Pericardium fibroblast (primary cell): ENCODE data around the gene POLR2L. TPM values are rescaled to one million over a fixed set of nuclear protein-coding genes. Genes with fewer than 3 reads are reported as not detected.

Experiments
- total RNA-seq: library from RNA; depleted of rRNA; stranded (reverse); fragments of >200 nt; gene quantifications from 2 replicates; pipeline ENCODE4 v1.2.3, GENCODE V29; 2015

POLR2L gene
- total RNA-seq: 144 and 256 TPM in 2 replicates

DNA sequence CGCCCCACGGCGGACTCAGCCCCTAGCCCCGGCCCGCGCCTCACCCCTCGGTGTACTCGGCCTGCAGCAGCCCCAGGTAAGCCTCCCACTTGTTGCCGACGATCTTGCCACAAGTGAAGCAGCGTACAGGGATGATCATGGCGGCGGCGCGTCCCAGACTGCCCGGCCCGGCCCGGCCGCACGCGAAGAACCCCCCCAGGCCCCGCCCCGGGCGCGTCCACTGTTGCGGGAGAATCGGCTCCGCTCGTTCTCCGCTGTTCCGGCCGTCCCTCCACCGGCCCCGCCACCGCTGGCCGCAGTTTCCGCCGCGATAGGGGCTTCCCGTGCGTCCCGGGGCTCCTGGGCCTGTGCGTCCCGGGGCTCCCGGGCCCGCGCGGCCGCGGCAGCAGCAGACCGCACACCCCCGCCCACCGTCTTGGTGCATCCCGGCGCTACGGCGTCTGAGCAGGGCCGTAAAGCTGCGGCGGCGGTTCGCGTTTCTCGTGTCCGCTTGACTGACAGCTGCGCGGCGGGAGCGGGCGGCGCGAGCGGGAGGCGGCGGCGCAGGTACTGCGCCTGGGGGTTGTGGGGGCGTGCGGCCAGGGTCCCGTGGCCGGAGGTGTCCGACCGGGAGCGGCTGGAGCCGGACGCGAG, at the start of gene POLR2L, which contains the start of gene TSPAN4:
POLR2L (minus strand) TSS at position 160 of the 633 bp plus-strand sequence; CDS start at position 139, 21 bp downstream.
TSPAN4 (plus strand) TSS at position 483 of the 633 bp plus-strand sequence. CDS start 7,453 bp downstream, outside the sequence.

DNA sequence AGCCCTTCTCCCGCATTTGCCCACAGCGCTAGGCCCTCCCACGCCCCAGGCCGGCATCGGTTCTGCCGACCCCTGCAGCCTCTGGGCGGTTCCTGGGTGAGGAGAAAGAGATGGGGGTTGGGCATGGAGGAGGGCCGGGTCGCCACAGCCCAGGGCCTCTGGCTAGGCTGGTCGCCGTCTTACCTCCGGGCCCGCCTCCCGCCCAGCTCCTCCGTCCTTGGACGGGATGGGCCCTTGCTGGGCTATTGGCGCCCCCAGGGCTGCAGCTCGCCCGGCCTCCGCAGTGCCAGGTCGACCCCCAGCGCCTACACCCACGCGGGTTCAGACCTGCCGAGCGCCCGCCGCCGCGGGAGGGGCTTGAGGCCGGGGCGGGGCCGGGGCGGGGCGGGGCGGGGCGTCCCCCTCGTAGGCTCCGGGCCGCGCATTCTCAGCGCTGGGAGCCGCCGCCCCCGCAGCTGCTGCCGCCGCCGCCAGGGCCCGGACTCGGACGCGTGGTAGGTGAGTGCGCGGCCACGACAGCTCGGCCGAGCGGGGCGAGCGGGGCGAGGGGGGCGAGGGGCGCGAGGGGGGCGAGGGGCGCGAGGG, 9.7 kb downstream of the POLR2L start, which contains the start of gene CD151:
CD151 (plus strand) TSS at position 424 of the 585 bp plus-strand sequence. CDS start 3,118 bp downstream, outside the sequence.

DNA sequence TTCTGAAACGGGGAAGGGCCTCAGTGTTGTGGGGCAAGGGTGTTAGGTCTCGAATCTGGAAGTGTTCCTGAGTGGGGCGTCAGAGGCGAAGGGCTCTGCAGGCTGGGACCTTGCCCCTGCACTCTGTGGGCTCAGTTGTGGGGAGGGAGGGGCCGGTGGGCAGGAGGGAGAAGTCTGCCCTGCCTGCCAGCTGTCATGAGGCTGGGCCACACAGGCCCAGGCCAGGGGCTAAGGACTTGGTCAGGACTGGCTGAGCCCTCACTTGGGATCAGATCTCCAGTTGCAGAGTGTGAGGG, 14.5 kb downstream of the POLR2L start, which contains the start of gene CRACR2B:
CRACR2B (plus strand) TSS at position 23 of the 296 bp plus-strand sequence. CDS start 689 bp downstream, outside the sequence.

DNA sequence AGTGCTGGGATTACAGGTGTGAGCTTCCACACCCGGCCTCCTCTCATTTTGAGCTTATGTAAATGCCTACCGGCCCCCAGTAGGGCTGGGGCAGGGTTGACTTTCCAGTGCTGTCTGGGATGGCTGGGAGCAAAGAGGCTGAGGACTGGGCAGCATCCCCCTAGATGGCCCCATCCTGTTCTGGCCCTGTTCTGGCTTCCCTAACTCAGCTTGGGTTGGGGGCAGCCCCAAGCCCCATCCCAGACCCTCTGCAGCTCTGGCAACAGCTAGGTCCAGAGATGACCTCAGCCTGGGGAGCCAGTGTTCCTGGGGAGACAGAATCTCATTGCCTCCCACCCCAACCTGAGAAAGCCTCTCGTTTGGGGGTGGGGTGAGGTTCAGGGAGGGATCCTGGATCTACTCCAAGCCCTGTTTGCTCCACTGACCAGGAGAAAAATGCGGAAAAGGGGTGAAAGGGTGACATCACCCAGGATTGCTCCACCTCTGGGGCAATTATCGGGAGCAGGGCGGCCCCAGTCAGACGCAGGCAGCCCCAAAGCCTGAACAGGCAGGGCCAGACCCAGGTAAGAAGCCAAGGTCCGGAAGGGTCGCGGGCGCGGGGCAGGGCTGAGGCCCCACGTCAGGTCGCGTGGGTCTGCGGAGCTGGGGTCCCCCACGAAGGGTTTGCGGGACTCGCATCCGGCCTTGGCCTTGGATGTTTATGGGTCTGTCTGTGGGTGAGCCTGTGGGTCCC, 23.8 kb downstream of the POLR2L start, which contains the start of gene PNPLA2:
PNPLA2 (plus strand) TSS at position 519 of the 733 bp plus-strand sequence. CDS start 805 bp downstream, outside the sequence.

DNA sequence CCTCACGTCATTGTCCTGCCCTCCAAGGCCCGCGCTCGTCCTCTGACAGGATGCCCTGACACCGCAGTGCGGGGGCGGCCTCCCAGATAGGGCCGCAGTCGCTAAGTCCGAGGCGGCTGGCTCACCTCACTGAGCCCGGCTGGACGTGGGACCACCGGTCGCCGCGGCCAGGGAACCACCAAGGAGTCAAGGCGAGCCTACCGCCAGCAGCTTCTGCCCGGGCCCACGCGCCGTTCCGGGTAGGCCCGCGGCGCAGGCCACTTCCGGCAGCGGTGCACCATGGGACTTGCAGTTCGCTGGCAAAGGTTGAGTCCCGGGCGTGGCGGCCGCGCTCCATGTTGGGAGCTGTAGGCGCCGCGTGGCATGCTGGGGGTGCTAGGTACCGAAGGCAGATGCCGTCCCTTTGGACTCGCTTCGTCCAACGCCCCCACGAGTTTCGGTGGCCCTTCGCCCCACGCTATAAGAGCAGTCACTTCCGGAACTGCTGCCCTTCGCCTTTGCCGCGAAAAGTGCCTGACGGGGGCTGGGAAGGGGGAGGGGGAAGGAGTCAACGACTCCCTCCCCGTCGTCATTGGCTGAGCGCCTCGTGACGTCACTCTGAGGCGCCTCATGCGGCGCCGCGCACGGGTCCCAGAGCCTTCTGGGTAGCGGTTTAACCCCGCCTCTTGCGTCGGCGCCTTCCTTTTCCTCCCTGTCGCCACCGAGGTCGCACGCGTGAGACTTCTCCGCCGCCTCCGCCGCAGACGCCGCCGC, 32.9 kb downstream of the POLR2L start, which contains the start of gene RPLP2:
RPLP2 (plus strand) TSS at position 681 of the 753 bp plus-strand sequence. CDS start 268 bp downstream, outside the sequence.

DNA sequence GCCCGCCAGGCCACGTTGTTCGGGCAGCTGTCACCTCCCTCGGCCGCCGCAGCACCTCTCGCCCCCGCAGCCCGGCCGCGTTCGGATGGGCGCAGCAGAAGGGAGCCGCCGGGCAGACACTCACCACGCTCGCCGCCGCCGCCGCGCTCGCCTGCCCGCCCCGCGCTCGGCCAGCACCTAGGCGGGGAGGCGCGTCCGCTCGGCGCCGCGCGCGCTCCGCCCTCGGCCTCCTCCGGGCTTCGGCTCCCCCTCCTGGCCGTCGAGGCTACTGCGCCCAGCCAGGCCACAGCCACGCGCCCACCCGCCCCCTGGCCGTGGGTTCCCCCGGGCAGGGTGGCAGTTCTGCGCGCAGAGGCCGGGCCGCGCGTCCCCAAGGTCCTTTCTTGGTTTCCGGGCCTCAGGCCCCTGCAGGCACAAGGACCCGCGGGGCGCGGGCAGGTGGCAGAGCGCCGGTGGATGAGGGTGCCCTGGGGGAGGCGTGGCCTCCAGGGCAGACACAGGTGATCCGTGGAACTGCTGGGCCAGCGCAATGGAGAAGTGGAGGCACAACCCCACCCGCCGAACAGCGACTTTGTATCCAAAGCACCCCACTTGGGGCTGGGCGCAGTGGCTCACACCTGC, 44.1 kb downstream of the POLR2L start, which contains the start of gene SLC25A22:
SLC25A22 (minus strand) TSS at position 189 of the 621 bp plus-strand sequence. CDS start 3,275 bp downstream, outside the sequence.

DNA sequence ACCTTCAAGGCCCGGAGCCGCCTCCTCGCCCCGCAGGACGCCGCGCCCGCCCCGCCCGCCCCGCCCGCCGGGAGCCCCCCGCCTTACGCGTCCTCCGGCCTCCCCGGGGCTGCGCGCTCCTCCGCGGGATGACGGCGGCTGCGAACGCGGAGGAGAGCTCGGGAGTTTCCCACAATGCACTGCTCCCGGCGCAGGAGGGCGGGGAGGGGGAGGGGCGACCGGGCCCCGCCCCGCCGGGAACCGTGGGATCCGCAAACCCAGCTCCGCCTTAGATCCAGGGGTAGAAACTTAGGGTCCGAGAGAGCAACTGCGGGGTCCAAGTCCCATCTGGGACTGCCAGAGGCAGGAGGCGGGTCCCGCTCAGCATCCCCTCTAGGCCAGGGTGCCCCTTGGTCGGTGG, 52.4 kb downstream of the POLR2L start, which contains the start of gene CEND1:
CEND1 (minus strand) TSS at position 148 of the 400 bp plus-strand sequence. CDS start 1,514 bp downstream, outside the sequence.

Other genes with a start within 250 kb of the POLR2L start
- gene IRF7, start 226.6 kb downstream of the POLR2L start, total RNA-seq: 18.9 and 21.2 TPM in 2 replicates
- gene CDHR5, start 217.6 kb downstream of the POLR2L start, total RNA-seq: not detected in 2 replicates
- gene SCT, start 215.3 kb downstream of the POLR2L start, total RNA-seq: not detected in 2 replicates
- gene DRD4, start 205.3 kb downstream of the POLR2L start, total RNA-seq: not detected in 2 replicates
- 33.8 and 39.2 TPM in 2 replicates for gene DEAF1, start 147.3 kb downstream of the POLR2L start, total RNA-seq
- 26.4 and 33.7 TPM in 2 replicates for gene TMEM80, start 146.7 kb downstream of the POLR2L start, total RNA-seq
- gene EPS8L2, start 136.3 kb downstream of the POLR2L start, total RNA-seq: 18.2 and 19.9 TPM in 2 replicates
- 105 and 133 TPM in 2 replicates for gene TALDO1, start 95.1 kb downstream of the POLR2L start, total RNA-seq
- gene GATD1, start 65.0 kb downstream of the POLR2L start, total RNA-seq: 34.0 and 46.0 TPM in 2 replicates
- gene CEND1, start 52.4 kb downstream of the POLR2L start, total RNA-seq: 0.94 and 1.3 TPM in 2 replicates
- 9.8 and 18.2 TPM in 2 replicates for gene SLC25A22, start 44.2 kb downstream of the POLR2L start, total RNA-seq
- 7.4 and 12.1 TPM in 2 replicates for gene PIDD1, start 37.3 kb downstream of the POLR2L start, total RNA-seq
- 1,276 and 1,479 TPM in 2 replicates for gene RPLP2, start 32.6 kb downstream of the POLR2L start, total RNA-seq
- gene PNPLA2, start 23.6 kb downstream of the POLR2L start, total RNA-seq: 32.1 and 37.1 TPM in 2 replicates
- 0.70 and 3.3 TPM in 2 replicates for gene CRACR2B, start 14.6 kb downstream of the POLR2L start, total RNA-seq
- gene CD151, start 9.6 kb downstream of the POLR2L start, total RNA-seq: 300 and 449 TPM in 2 replicates
- gene TSPAN4, start 323 bp upstream of the POLR2L start, total RNA-seq: 282 and 332 TPM in 2 replicates
- 88.0 and 91.3 TPM in 2 replicates for gene CHID1, start 68.3 kb upstream of the POLR2L start, total RNA-seq
- 41.9 and 47.2 TPM in 2 replicates for gene AP2A2, start 83.3 kb upstream of the POLR2L start, total RNA-seq
- gene MUC6, start 194.2 kb upstream of the POLR2L start, total RNA-seq: not detected in 2 replicates
- gene MUC2, start 232.3 kb upstream of the POLR2L start, total RNA-seq: not detected in 2 replicates